ENCODE data around the gene CLEC17A.

CLEC17A gene

DNA sequence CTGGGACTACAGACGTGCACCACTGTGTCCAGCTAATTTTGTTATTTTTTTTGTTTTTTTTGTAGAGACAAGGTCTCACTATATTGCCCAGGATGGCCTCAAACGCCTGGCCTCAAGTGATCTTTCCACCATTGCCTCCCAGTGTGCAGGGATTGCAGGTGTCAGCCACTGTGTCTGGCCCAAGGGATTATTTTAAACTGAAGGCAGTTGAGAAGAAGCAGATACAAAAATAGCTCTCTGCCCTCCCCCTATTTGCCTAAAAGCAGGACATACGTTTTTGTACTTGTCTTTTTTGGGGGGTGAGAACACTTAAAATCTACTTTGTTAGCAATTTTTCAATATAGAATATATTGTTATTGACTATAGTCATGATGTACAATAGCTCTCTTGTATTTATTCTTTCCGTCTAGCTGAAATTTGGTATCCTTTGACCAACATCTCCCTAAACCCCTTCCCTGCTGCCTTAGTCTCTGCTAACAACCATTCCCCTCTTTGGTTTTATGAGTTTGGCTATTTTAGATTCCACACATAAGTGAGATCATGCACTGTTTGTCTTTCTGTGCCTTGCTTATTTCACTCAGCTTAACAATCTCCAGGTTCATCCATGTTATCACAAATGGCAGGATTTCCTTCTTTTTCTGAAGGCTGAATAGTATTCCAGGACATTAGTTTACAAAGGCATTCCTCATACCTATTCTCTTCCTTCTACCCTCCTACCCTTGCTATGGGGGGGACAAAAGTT is 56.8 kb downstream of the CLEC17A start:
- Histone ChIP-seq H3K27ac (no peak overlapping the region), H3K4me3 (no peak overlapping the region)
- TF ChIP-seq CTCF (IDR thresholded peaks at IDR 0.05), result no peak
- DNase-seq (ENCODE audit: low spot score), result no peak

- H3K4me3 ChIP-seq, result no peak overlapping the region
- no peak overlapping the region for H3K27ac ChIP-seq
- TF ChIP-seq CTCF (IDR thresholded peaks at IDR 0.05), result no peak
- no peak for DNase-seq (ENCODE audit: low spot score)
Observed at GRCh38 chr19:14648506-14648905, 65.6 kb downstream of the CLEC17A start.

DNA sequence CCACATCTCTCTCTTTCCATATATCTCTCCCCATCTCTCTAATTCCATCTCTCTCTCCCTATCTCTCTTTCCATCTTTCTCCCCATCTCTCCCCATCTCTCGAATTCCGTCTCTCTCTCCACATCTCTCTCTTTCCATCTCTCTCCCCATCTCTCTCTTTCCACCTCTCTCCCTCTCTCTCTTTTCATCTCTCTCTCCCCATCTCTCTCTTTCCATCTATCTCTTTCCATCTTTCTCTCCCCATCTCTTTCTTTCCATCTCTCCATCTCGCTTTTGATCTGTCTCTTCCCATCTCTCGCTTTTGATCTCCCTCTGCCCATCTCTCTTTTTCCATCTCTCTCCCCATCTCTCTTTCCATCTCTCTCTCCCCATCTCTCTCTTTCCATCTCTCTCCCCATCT is 66.1 kb downstream of the CLEC17A start:
- Histone ChIP-seq H3K27ac (no peak overlapping the region), H3K4me3 (no peak overlapping the region)
- DNase-seq (ENCODE audit: low spot score), result no peak
- no peak for TF ChIP-seq CTCF (IDR thresholded peaks at IDR 0.05)

GRCh38 chr19:14650161-14650560 is 67.3 kb downstream of the CLEC17A start:
- Histone ChIP-seq H3K27ac (no peak overlapping the region), H3K4me3 (no peak overlapping the region)
- TF ChIP-seq CTCF (IDR thresholded peaks at IDR 0.05), result no peak
- DNase-seq (ENCODE audit: low spot score), result no peak

- no peak overlapping the region for H3K4me3 ChIP-seq
- H3K27ac ChIP-seq, result no peak overlapping the region
- TF ChIP-seq CTCF (IDR thresholded peaks at IDR 0.05), result no peak
- no peak for DNase-seq (ENCODE audit: low spot score)
Observed at GRCh38 chr19:14654786-14655560, 72.1 kb downstream of the CLEC17A start.

GRCh38 chr19:14655726-14656125 is 72.8 kb downstream of the CLEC17A start:
- no peak for TF ChIP-seq CTCF (IDR thresholded peaks at IDR 0.05)
- H3K4me3 ChIP-seq, result no peak overlapping the region
- H3K27ac ChIP-seq, result no peak overlapping the region
- DNase-seq (ENCODE audit: low spot score), result no peak
